Stimulated activated CD8-positive, alpha-beta memory T cell treated with anti-CD3 and anti-CD28 coated beads, Interleukin-4, amount 100 ng/mL, for 1 hour (primary cell): ENCODE data around the gene PBXIP1.

ENCODE experiments used
- DNase-seq, 2 donors: peaks; one replicate each; pipeline ENCODE4 v3.0.0-alpha.2; 2020; ENCODE audit warnings: low read depth in 2 of 2, low spot score in 1 of 2

PBXIP1 gene

GRCh38 chr1:154973344-154974101 is 17.6 kb upstream of the PBXIP1 start:
- DNase-seq = peak; percentile 78

GRCh38 chr1:154972517-154973343 is 16.8 kb upstream of the PBXIP1 start:
- no peak for DNase-seq

GRCh38 chr1:154972213-154972516 is 16.3 kb upstream of the PBXIP1 start:
- DNase-seq = no peak

- no peak for DNase-seq
Observed at GRCh38 chr1:154971341-154971998, 15.6 kb upstream of the PBXIP1 start.

- no peak for DNase-seq
Observed at GRCh38 chr1:154970631-154971340, 14.9 kb upstream of the PBXIP1 start, which contains the start of gene SHC1. TSS of gene SHC1 (minus strand) at chr1:154970747. CDS start at chr1:154970526, 221 bp downstream.

- DNase-seq = no peak
Observed at GRCh38 chr1:154969860-154970452, 14.1 kb upstream of the PBXIP1 start.

GRCh38 chr1:154969246-154969645 is 13.3 kb upstream of the PBXIP1 start:
- DNase-seq = no peak

- no peak for DNase-seq
Observed at GRCh38 chr1:154968731-154969130, 12.8 kb upstream of the PBXIP1 start.

- DNase-seq = no peak
Observed at GRCh38 chr1:154967331-154967950, 11.5 kb upstream of the PBXIP1 start.

GRCh38 chr1:154966111-154966510 is 10.2 kb upstream of the PBXIP1 start:
- DNase-seq = no peak

GRCh38 chr1:154964359-154964758 is 8.5 kb upstream of the PBXIP1 start:
- no peak for DNase-seq

GRCh38 chr1:154963643-154964042 is 7.7 kb upstream of the PBXIP1 start:
- no peak for DNase-seq

- no peak for DNase-seq
Observed at GRCh38 chr1:154962795-154963330, 7.0 kb upstream of the PBXIP1 start.

- no peak for DNase-seq
Observed at GRCh38 chr1:154962156-154962749, 6.4 kb upstream of the PBXIP1 start.

GRCh38 chr1:154961207-154962155 is 5.6 kb upstream of the PBXIP1 start, which contains the start of gene PYGO2:
TSS of gene PYGO2 (minus strand) at chr1:154961782. CDS start at chr1:154961576, 206 bp downstream.
- peak in 1 of 2 donors; percentile 58 for DNase-seq

- no peak for DNase-seq
Observed at GRCh38 chr1:154960446-154961136, 4.7 kb upstream of the PBXIP1 start.

GRCh38 chr1:154959426-154959780 is 3.5 kb upstream of the PBXIP1 start:
- DNase-seq = no peak
